GM23338 (cell line): ENCODE data around the gene EIF4G3. TPM values are rescaled to one million over a fixed set of nuclear protein-coding genes. Genes with fewer than 3 reads are reported as not detected.

ENCODE experiments used
- ATAC-seq: fragments of 200-7000 bp; cut with Tn5 transposase; 3 replicates; pipeline ENCODE4 v1.9.1; 2020
- DNase-seq: peaks from one replicate; pipeline ENCODE4 v3.0.0-alpha.2; 2015; ENCODE audit warnings: low spot score
- H2AFZ ChIP-seq: fragments of 200-600 bp; sonication (generic); 2 replicates; pipeline ENCODE4 v1.8.0; 2016; ENCODE audit warnings: antibody characterized with exemption, mild to moderate bottlenecking, moderate library complexity
- H3F3A ChIP-seq: fragments of 200-600 bp; sonication (generic); replicated peaks from 2 replicates; pipeline ENCODE4 v1.8.0; 2017; ENCODE audit warnings: antibody characterized with exemption, mixed run types, low read depth
- H3K27ac ChIP-seq: fragments of 200-600 bp; sonication (generic); 2 replicates; pipeline ENCODE4 v1.6.1; 2016; ENCODE audit warnings: low read depth
- H3K27me3 ChIP-seq: fragments of 200-600 bp; sonication (generic); 2 replicates; pipeline ENCODE4 v1.8.0; 2016; ENCODE audit warnings: mild to moderate bottlenecking, mixed run types, moderate library complexity; ENCODE audit not compliant: insufficient read depth
- H3K36me3 ChIP-seq: fragments of 200-600 bp; sonication (generic); 2 replicates; pipeline ENCODE4 v1.8.0; 2016; ENCODE audit warnings: mild to moderate bottlenecking; ENCODE audit not compliant: insufficient read depth
- H3K4me1 ChIP-seq: fragments of 200-600 bp; sonication (generic); 2 replicates; pipeline ENCODE4 v1.8.0; 2016; ENCODE audit warnings: mild to moderate bottlenecking, moderate library complexity; ENCODE audit not compliant: insufficient read depth
- H3K4me2 ChIP-seq: fragments of 200-600 bp; sonication (generic); 2 replicates; pipeline ENCODE4 v1.7.1; 2017; ENCODE audit warnings: mixed run types
- H3K4me3 ChIP-seq: fragments of 200-600 bp; sonication (generic); 2 replicates; pipeline ENCODE4 v1.6.1; 2016; ENCODE audit warnings: mixed run types
- H3K79me2 ChIP-seq: fragments of 200-600 bp; sonication (generic); replicated peaks from 2 replicates; pipeline ENCODE4 v1.8.0; 2017; ENCODE audit warnings: mild to moderate bottlenecking; ENCODE audit not compliant: insufficient read depth
- H3K9me2 ChIP-seq: fragments of 200-600 bp; sonication (generic); 2 replicates; pipeline ENCODE4 v1.8.0; 2017; ENCODE audit not compliant: insufficient read depth
- H4K20me1 ChIP-seq: fragments of 200-600 bp; sonication (generic); replicated peaks from 2 replicates; pipeline ENCODE4 v1.8.0; 2017; ENCODE audit warnings: mild to moderate bottlenecking; ENCODE audit not compliant: insufficient read depth
- H3K27ac Mint-ChIP-seq: 2 replicates; pipeline ENCODE4 v1.8.0; 2020; ENCODE audit warnings: inconsistent platforms, mild to moderate bottlenecking, moderate library complexity, mixed read lengths
- H3K27me3 Mint-ChIP-seq: 3 replicates; pipeline ENCODE4 v1.8.0; 2022; ENCODE audit warnings: low read depth, mild to moderate bottlenecking, moderate library complexity, mixed read lengths, inconsistent platforms; ENCODE audit not compliant: insufficient read depth, poor library complexity
- H3K36me3 Mint-ChIP-seq: 3 replicates; pipeline ENCODE4 v1.8.0; 2021; ENCODE audit warnings: low read depth, mild to moderate bottlenecking, inconsistent platforms, moderate library complexity, mixed read lengths
- H3K4me1 Mint-ChIP-seq: 3 replicates; pipeline ENCODE4 v1.8.0; 2020; ENCODE audit warnings: mild to moderate bottlenecking, inconsistent platforms, mixed read lengths
- H3K4me3 Mint-ChIP-seq: 3 replicates; pipeline ENCODE4 v1.8.0; 2021; ENCODE audit warnings: moderate library complexity, mild to moderate bottlenecking, inconsistent platforms, mixed read lengths
- H3K9me3 Mint-ChIP-seq: 3 replicates; pipeline ENCODE4 v1.8.0; 2020; ENCODE audit warnings: moderate library complexity, mild to moderate bottlenecking, inconsistent platforms, mixed read lengths
- CREB1 ChIP-seq: fragments of 250-450 bp; sonication (Bioruptor Pico); IDR thresholded peaks from 2 replicates; pipeline ENCODE4 v1.5.0; 2020; ENCODE audit warnings: low read depth, mild to moderate bottlenecking, moderate library complexity
- CTCF ChIP-seq, 2 experiments: fragments of 200-600 bp in 1 of 2; sonication (generic) in 1 of 2; conservative IDR thresholded peaks; 2 replicates each; pipeline versions ENCODE4 v1.5.1 to v1.6.1; 2016 to 2017; ENCODE audit warnings: antibody characterized with exemption in 2 of 2, low read depth in 2 of 2, mild to moderate bottlenecking in 2 of 2, moderate library complexity in 1 of 2
- ETS1 ChIP-seq: IDR thresholded peaks from 2 replicates; pipeline ENCODE4 v1.6.1; 2016; ENCODE audit warnings: antibody characterized with exemption
- EZH2 ChIP-seq: fragments of 200-600 bp; sonication (generic); IDR thresholded peaks from one replicate; pipeline ENCODE4 v1.8.0; 2017; ENCODE audit warnings: antibody characterized with exemption, mild to moderate bottlenecking, low read depth; ENCODE audit not compliant: unreplicated experiment
- EZH2phosphoT487 ChIP-seq: fragments of 200-600 bp; sonication (generic); IDR thresholded peaks from one replicate; pipeline ENCODE4 v1.8.1; 2018; ENCODE audit warnings: antibody characterized with exemption; ENCODE audit not compliant: unreplicated experiment
- JUNB ChIP-seq: IDR thresholded peaks from one replicate; pipeline ENCODE4 v1.6.1; 2016; ENCODE audit warnings: antibody characterized with exemption; ENCODE audit not compliant: unreplicated experiment
- NANOG ChIP-seq: IDR thresholded peaks from 2 replicates; pipeline ENCODE4 v1.6.1; 2016; ENCODE audit warnings: antibody characterized with exemption, borderline replicate concordance
- POLR2AphosphoS5 ChIP-seq: IDR thresholded peaks from 2 replicates; pipeline ENCODE4 v1.6.1; 2016; ENCODE audit warnings: antibody characterized with exemption, low read depth
- STAT1 ChIP-seq: IDR thresholded peaks from one replicate; pipeline ENCODE4 v1.6.1; 2016; ENCODE audit warnings: antibody characterized with exemption; ENCODE audit not compliant: unreplicated experiment
- ZNF114 ChIP-seq: fragments of 250-450 bp; sonication (Bioruptor Pico); IDR thresholded peaks from 2 replicates; pipeline ENCODE4 v1.5.0; 2020; ENCODE audit warnings: mild to moderate bottlenecking, moderate library complexity
- ZNF331 ChIP-seq: fragments of 250-450 bp; sonication (Bioruptor Pico); IDR thresholded peaks from 2 replicates; pipeline ENCODE4 v1.5.0; 2020; ENCODE audit warnings: low read depth, mild to moderate bottlenecking, moderate library complexity
- polyA plus RNA-seq: library from polyadenylated mRNA; unstranded; fragments of >200 nt; fragmentation: Nextera tagmentation; extraction: Ambion mirVana; gene quantifications from 2 replicates; pipeline ENCODE4 v1.2.1, GENCODE V29; 2016
- total RNA-seq: library from RNA; depleted of rRNA; stranded (reverse); fragments of >200 nt; shearing (Covaris generic); gene quantifications from 2 replicates; pipeline ENCODE4 v1.2.3, GENCODE V29; 2014
- TF ChIP-seq, protein P1 (sequence below): IDR thresholded peaks from one replicate; pipeline ENCODE4 v1.6.1; 2018; ENCODE audit warnings: antibody characterized with exemption; ENCODE audit not compliant: unreplicated experiment
- TF ChIP-seq, protein P2 (sequence below): fragments of 250-450 bp; sonication (Bioruptor Pico); IDR thresholded peaks from 2 replicates; pipeline ENCODE4 v1.5.0; 2020; ENCODE audit warnings: mild to moderate bottlenecking, moderate library complexity

Gene EIF4G3
- total and polyA plus RNA-seq, 2 experiments from 2014 or later = 37.9 to 68.1 TPM

GRCh38 chr1:21041541-21041940 is 135.2 kb downstream of the EIF4G3 start:
- no peak overlapping the region for H3K4me3 ChIP-seq
- peaks cover 10% of the 10 kb centered on the region; the same call in 1 of the 2 replicates for H3K4me1 ChIP-seq
- no peak overlapping the region for H3K27ac ChIP-seq
- Mint-ChIP-seq H3K27me3 (peaks cover 2% of the 10 kb centered on the region), H3K4me3 (no peak overlapping the region), H3K27ac (no peak overlapping the region), H3K36me3 (peaks cover 7% of the 10 kb centered on the region; the same call in 2 of the 3 replicates), H3K9me3 (peaks cover 4% of the 10 kb centered on the region; the same call in 1 of the 3 replicates), H3K4me1 (peaks cover 19% of the 10 kb centered on the region; the same call in 2 of the 3 replicates)
- H3K9me2 ChIP-seq = no peaks in the 10 kb centered on the region
- H4K20me1 ChIP-seq = peaks cover 33% of the 10 kb centered on the region
- H3K4me2 ChIP-seq = no peak overlapping the region
- no peak overlapping the region for H2AFZ ChIP-seq
- peaks cover 89% of the 10 kb centered on the region for H3K79me2 ChIP-seq
- H3K36me3 ChIP-seq = no peaks in the 10 kb centered on the region
- H3F3A ChIP-seq = no peaks in the 10 kb centered on the region
- TF ChIP-seq EZH2 (no peak), EZH2phosphoT487 (no peak), JUNB (no peak), ETS1 (no peak), CREB1 (no peak), CTCF (conservative IDR thresholded peaks at IDR 0.05; ENCODE audit: low read depth in 2 of 2) (no peak), STAT1 (no peak), NANOG (no peak), ZNF331 (CRISPR knock-in tag) (no peak), POLR2AphosphoS5 (no peak), ZNF114 (no peak)
- TF ChIP-seq, protein P1, sequence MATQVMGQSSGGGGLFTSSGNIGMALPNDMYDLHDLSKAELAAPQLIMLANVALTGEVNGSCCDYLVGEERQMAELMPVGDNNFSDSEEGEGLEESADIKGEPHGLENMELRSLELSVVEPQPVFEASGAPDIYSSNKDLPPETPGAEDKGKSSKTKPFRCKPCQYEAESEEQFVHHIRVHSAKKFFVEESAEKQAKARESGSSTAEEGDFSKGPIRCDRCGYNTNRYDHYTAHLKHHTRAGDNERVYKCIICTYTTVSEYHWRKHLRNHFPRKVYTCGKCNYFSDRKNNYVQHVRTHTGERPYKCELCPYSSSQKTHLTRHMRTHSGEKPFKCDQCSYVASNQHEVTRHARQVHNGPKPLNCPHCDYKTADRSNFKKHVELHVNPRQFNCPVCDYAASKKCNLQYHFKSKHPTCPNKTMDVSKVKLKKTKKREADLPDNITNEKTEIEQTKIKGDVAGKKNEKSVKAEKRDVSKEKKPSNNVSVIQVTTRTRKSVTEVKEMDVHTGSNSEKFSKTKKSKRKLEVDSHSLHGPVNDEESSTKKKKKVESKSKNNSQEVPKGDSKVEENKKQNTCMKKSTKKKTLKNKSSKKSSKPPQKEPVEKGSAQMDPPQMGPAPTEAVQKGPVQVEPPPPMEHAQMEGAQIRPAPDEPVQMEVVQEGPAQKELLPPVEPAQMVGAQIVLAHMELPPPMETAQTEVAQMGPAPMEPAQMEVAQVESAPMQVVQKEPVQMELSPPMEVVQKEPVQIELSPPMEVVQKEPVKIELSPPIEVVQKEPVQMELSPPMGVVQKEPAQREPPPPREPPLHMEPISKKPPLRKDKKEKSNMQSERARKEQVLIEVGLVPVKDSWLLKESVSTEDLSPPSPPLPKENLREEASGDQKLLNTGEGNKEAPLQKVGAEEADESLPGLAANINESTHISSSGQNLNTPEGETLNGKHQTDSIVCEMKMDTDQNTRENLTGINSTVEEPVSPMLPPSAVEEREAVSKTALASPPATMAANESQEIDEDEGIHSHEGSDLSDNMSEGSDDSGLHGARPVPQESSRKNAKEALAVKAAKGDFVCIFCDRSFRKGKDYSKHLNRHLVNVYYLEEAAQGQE = no peak
- TF ChIP-seq, protein P2, sequence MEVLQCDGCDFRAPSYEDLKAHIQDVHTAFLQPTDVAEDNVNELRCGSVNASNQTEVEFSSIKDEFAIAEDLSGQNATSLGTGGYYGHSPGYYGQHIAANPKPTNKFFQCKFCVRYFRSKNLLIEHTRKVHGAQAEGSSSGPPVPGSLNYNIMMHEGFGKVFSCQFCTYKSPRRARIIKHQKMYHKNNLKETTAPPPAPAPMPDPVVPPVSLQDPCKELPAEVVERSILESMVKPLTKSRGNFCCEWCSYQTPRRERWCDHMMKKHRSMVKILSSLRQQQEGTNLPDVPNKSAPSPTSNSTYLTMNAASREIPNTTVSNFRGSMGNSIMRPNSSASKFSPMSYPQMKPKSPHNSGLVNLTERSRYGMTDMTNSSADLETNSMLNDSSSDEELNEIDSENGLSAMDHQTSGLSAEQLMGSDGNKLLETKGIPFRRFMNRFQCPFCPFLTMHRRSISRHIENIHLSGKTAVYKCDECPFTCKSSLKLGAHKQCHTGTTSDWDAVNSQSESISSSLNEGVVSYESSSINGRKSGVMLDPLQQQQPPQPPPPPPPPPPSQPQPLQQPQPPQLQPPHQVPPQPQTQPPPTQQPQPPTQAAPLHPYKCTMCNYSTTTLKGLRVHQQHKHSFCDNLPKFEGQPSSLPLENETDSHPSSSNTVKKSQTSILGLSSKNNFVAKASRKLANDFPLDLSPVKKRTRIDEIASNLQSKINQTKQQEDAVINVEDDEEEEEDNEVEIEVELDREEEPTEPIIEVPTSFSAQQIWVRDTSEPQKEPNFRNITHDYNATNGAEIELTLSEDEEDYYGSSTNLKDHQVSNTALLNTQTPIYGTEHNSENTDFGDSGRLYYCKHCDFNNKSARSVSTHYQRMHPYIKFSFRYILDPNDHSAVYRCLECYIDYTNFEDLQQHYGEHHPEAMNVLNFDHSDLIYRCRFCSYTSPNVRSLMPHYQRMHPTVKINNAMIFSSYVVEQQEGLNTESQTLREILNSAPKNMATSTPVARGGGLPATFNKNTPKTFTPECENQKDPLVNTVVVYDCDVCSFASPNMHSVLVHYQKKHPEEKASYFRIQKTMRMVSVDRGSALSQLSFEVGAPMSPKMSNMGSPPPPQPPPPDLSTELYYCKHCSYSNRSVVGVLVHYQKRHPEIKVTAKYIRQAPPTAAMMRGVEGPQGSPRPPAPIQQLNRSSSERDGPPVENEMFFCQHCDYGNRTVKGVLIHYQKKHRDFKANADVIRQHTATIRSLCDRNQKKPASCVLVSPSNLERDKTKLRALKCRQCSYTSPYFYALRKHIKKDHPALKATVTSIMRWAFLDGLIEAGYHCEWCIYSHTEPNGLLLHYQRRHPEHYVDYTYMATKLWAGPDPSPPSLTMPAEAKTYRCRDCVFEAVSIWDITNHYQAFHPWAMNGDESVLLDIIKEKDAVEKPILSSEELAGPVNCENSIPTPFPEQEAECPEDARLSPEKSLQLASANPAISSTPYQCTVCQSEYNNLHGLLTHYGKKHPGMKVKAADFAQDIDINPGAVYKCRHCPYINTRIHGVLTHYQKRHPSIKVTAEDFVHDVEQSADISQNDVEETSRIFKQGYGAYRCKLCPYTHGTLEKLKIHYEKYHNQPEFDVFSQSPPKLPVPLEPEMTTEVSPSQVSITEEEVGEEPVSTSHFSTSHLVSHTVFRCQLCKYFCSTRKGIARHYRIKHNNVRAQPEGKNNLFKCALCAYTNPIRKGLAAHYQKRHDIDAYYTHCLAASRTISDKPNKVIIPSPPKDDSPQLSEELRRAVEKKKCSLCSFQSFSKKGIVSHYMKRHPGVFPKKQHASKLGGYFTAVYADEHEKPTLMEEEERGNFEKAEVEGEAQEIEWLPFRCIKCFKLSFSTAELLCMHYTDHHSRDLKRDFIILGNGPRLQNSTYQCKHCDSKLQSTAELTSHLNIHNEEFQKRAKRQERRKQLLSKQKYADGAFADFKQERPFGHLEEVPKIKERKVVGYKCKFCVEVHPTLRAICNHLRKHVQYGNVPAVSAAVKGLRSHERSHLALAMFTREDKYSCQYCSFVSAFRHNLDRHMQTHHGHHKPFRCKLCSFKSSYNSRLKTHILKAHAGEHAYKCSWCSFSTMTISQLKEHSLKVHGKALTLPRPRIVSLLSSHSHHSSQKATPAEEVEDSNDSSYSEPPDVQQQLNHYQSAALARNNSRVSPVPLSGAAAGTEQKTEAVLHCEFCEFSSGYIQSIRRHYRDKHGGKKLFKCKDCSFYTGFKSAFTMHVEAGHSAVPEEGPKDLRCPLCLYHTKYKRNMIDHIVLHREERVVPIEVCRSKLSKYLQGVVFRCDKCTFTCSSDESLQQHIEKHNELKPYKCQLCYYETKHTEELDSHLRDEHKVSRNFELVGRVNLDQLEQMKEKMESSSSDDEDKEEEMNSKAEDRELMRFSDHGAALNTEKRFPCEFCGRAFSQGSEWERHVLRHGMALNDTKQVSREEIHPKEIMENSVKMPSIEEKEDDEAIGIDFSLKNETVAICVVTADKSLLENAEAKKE (CRISPR knock-in tag) = no peak
- no peaks in the 10 kb centered on the region for H3K27me3 ChIP-seq
- no peak for ATAC-seq
- DNase-seq = no peak
